B cell (primary cell): Measurements from ENCODE around the gene FDX1. TPM values are rescaled to one million over a fixed set of nuclear protein-coding genes. Genes with fewer than 3 reads are reported as not detected.

Source experiments
- ATAC-seq: fragments of 200-7000 bp; cut with Tn5 transposase; one replicate; pipeline ENCODE4 v1.10.0; 2021; ENCODE audit warnings: low read depth, mild to moderate bottlenecking, moderate number of reproducible peaks, moderate library complexity
- CTCF ChIA-PET: fragments of 350-600 bp; sonication (Branson Sonifier 250); formaldehyde crosslinking; loops from one replicate; lab custom pipeline; 2021; ENCODE audit warnings: antibody characterized with exemption, inconsistent platforms; lab: Charles Lee
- POLR2A ChIA-PET: fragments of 350-600 bp; sonication (Branson Sonifier 250); formaldehyde crosslinking; loops from one replicate; lab custom pipeline; 2021; ENCODE audit warnings: antibody characterized with exemption; lab: Charles Lee
- DNase-seq: peaks from one replicate; pipeline ENCODE4 v3.0.0; 2013
- H2AFZ ChIP-seq: 2 replicates; pipeline ENCODE4 v1.6.1; 2012; ENCODE audit warnings: mild to moderate bottlenecking, low read depth, low read length; ENCODE audit not compliant: insufficient read depth, poor library complexity, severe bottlenecking
- H3K27ac ChIP-seq, 2 donors: 1 replicate in 1 of 2; 2 replicates in 1 of 2; pipeline ENCODE4 v1.5.1; 2012 to 2013; ENCODE audit warnings: low read length in 2 of 2, mild to moderate bottlenecking in 2 of 2, moderate library complexity in 1 of 2
- H3K27me3 ChIP-seq, 4 experiments: fragments of 200-600 bp in 1 of 4; sonication (generic) in 1 of 4; replicated peaks in 1 of 4; 1 replicate in 2 of 4; 2 replicates in 2 of 4; pipeline versions ENCODE4 v1.6.1 to v1.7.0; 2013 to 2016; ENCODE audit warnings: low read length in 3 of 4, mild to moderate bottlenecking in 2 of 4, mixed read lengths in 1 of 4, moderate library complexity in 1 of 4; ENCODE audit not compliant: insufficient read depth in 4 of 4, control insufficient read depth in 3 of 4; ENCODE audit errors: control extremely low read depth in 1 of 4
- H3K36me3 ChIP-seq, 2 experiments: replicated peaks in 1 of 2; 1 replicate in 1 of 2; 2 replicates in 1 of 2; pipeline versions ENCODE4 v1.6.1 to v1.7.1; 2013; ENCODE audit warnings: low read length in 1 of 2; ENCODE audit not compliant: insufficient read depth in 2 of 2, control insufficient read depth in 1 of 2; ENCODE audit errors: control extremely low read depth in 1 of 2, extremely low read depth in 1 of 2
- H3K4me1 ChIP-seq, 2 donors: fragments of 200-600 bp in 1 of 2; sonication (generic) in 1 of 2; 1 replicate in 1 of 2; 2 replicates in 1 of 2; pipeline versions ENCODE4 v1.5.1 to v1.6.1; 2013 to 2017; ENCODE audit warnings: low read length in 2 of 2; ENCODE audit not compliant: control insufficient read depth in 2 of 2, insufficient read depth in 2 of 2
- H3K4me2 ChIP-seq: replicated peaks from 2 replicates; pipeline ENCODE3; 2012; ENCODE audit warnings: mild to moderate bottlenecking, low read depth, low read length; ENCODE audit not compliant: poor library complexity, severe bottlenecking
- H3K4me3 ChIP-seq, 5 experiments: fragments of 200-600 bp in 1 of 5; sonication (generic) in 1 of 5; 1 replicate in 3 of 5; 2 replicates in 2 of 5; pipeline versions ENCODE4 v1.5.1 to v1.7.0; 2011 to 2016; ENCODE audit warnings: low read length in 4 of 5, mild to moderate bottlenecking in 4 of 5, low read depth in 2 of 5, control low read depth in 1 of 5, moderate library complexity in 1 of 5; ENCODE audit not compliant: insufficient read depth in 1 of 5; ENCODE audit errors: control extremely low read depth in 1 of 5, extremely low read depth in 1 of 5
- H3K79me2 ChIP-seq: fragments of 200-600 bp; sonication (generic); one replicate; pipeline ENCODE4 v1.6.0; 2016; ENCODE audit warnings: low read length; ENCODE audit not compliant: control insufficient read depth, insufficient read depth
- H3K9ac ChIP-seq: fragments of 200-600 bp; sonication (generic); 2 replicates; pipeline ENCODE4 v1.6.1; 2017; ENCODE audit warnings: mild to moderate bottlenecking, low read length, moderate library complexity
- H3K9me3 ChIP-seq, 3 donors: one replicate each; pipeline versions ENCODE4 v1.6.1 to v1.7.1; 2013; ENCODE audit warnings: low read length in 2 of 3; ENCODE audit not compliant: control insufficient read depth in 2 of 3, insufficient read depth in 1 of 3; ENCODE audit errors: control extremely low read depth in 1 of 3
- H4K20me1 ChIP-seq: 2 replicates; pipeline ENCODE4 v1.6.0; 2012; ENCODE audit warnings: mild to moderate bottlenecking, low read length; ENCODE audit not compliant: insufficient read depth, control insufficient read depth, poor library complexity, severe bottlenecking
- H3K27ac Mint-ChIP-seq: one replicate; pipeline ENCODE4 v1.8.0; 2021; ENCODE audit warnings: mixed read lengths
- H3K27me3 Mint-ChIP-seq: one replicate; pipeline ENCODE4 v1.8.0; 2021; ENCODE audit warnings: mixed read lengths
- H3K4me1 Mint-ChIP-seq: one replicate; pipeline ENCODE4 v1.8.0; 2021; ENCODE audit warnings: mixed read lengths
- H3K4me3 Mint-ChIP-seq: one replicate; pipeline ENCODE4 v1.8.0; 2021; ENCODE audit warnings: mixed read lengths
- H3K9me3 Mint-ChIP-seq: one replicate; pipeline ENCODE4 v1.8.0; 2022; ENCODE audit warnings: mixed read lengths; ENCODE audit not compliant: insufficient read depth
- EZH2 ChIP-seq: IDR thresholded peaks from 2 replicates; pipeline ENCODE4 v1.6.1; 2012; ENCODE audit warnings: borderline replicate concordance, low read depth, mild to moderate bottlenecking, moderate library complexity, low read length; ENCODE audit not compliant: insufficient read depth, poor library complexity, severe bottlenecking
- WGBS: methylation state at CpG from one replicate; pipeline ENCODE4 v1.1.5; 2013; ENCODE audit warnings: missing lambda C conversion rate; ENCODE audit not compliant: insufficient coverage; 5-methylcytosine and 5-hydroxymethylcytosine counted together
- intact Hi-C: fragments of 100-400 bp; cut with micrococcal nuclease; formaldehyde crosslinking; loops from one replicate; pipeline ENCODE4 v1.10.0; 2022
- polyA plus RNA-seq: library from polyadenylated mRNA; depleted of rRNA; stranded (reverse); fragments of >200 nt; gene quantifications from 2 replicates; pipeline ENCODE4 v1.2.3, GENCODE V29; 2012
- total RNA-seq, 2 donors: library from RNA; stranded (reverse); fragments of 120-200 nt in 1 of 2; gene quantifications; 1 replicate in 1 of 2; 2 replicates in 1 of 2; pipeline versions ENCODE4 v1.2.3 to v1.2.4, GENCODE V29; 2013 to 2022
- TF ChIP-seq, protein P1 (sequence below): fragments of 200-600 bp; IDR thresholded peaks from one replicate; pipeline ENCODE4 v1.8.0; 2022; ENCODE audit warnings: antibody characterized with exemption, mild to moderate bottlenecking

The FDX1 gene
- total and polyA plus RNA-seq, 2 donors (not counting 1 experiment from before 2014, with no cell fraction given) = 3.5 to 11.2 TPM

DNA sequence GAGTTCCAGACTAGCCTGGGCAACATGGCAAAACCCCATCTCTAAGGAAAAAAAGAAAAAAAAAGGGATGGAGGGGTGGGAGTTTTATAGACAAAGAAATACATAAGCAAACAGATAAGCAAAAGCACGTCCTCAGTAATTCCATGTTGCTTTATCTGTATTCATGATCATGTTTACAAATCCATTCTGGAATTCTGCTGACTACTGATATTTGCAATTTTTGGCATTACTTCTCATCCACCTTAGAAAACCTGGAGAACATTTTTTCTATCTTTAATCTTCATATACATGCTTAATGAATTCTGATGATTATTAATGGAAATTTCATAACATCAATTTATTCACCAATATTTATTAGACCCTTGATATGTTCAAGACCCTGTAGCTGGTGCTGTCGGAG, 1.7 kb upstream of the FDX1 start:
- Histone ChIP-seq H3K9me3 (no peaks in the 10 kb centered on the region), H3K27ac (no peak overlapping the region), H3K79me2 (peaks cover 29% of the 10 kb centered on the region), H3K9ac (no peak overlapping the region), H3K27me3 (no peaks in the 10 kb centered on the region), H4K20me1 (peaks cover 15% of the 10 kb centered on the region), H3K4me1 (peaks cover 17 to 24% of the 10 kb centered on the region in 2 donors), H3K36me3 (no peaks in the 10 kb centered on the region), H2AFZ (no peak overlapping the region), H3K4me3 (no peak overlapping the region), H3K4me2 (no peak overlapping the region)
- TF ChIP-seq EZH2 = no peak
- TF ChIP-seq, protein P1, sequence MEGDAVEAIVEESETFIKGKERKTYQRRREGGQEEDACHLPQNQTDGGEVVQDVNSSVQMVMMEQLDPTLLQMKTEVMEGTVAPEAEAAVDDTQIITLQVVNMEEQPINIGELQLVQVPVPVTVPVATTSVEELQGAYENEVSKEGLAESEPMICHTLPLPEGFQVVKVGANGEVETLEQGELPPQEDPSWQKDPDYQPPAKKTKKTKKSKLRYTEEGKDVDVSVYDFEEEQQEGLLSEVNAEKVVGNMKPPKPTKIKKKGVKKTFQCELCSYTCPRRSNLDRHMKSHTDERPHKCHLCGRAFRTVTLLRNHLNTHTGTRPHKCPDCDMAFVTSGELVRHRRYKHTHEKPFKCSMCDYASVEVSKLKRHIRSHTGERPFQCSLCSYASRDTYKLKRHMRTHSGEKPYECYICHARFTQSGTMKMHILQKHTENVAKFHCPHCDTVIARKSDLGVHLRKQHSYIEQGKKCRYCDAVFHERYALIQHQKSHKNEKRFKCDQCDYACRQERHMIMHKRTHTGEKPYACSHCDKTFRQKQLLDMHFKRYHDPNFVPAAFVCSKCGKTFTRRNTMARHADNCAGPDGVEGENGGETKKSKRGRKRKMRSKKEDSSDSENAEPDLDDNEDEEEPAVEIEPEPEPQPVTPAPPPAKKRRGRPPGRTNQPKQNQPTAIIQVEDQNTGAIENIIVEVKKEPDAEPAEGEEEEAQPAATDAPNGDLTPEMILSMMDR = no peak
- intact Hi-C loops = loop anchor here (2.0 kb wide), 1 partner anchor 951 kb away; the partner anchor contains the start of gene POU2AF1
- ChIA-PET CTCF (interaction anchor here (0.9 to 3.8 kb wide), 3 partner anchors 51 to 227 kb away, joined by 3 to 15 read pairs (median 4); no protein-coding TSS in a partner anchor), POLR2A (no interaction called here)
- Mint-ChIP-seq H3K27me3 (no peaks in the 10 kb centered on the region), H3K9me3 (no peaks in the 10 kb centered on the region), H3K27ac (no peak overlapping the region), H3K4me3 (no peak overlapping the region), H3K4me1 (peaks cover 28% of the 10 kb centered on the region)
- no peak for ATAC-seq
- no peak for DNase-seq
- WGBS = no CpG with 5 or more reads among the region's 2 CpGs

DNA sequence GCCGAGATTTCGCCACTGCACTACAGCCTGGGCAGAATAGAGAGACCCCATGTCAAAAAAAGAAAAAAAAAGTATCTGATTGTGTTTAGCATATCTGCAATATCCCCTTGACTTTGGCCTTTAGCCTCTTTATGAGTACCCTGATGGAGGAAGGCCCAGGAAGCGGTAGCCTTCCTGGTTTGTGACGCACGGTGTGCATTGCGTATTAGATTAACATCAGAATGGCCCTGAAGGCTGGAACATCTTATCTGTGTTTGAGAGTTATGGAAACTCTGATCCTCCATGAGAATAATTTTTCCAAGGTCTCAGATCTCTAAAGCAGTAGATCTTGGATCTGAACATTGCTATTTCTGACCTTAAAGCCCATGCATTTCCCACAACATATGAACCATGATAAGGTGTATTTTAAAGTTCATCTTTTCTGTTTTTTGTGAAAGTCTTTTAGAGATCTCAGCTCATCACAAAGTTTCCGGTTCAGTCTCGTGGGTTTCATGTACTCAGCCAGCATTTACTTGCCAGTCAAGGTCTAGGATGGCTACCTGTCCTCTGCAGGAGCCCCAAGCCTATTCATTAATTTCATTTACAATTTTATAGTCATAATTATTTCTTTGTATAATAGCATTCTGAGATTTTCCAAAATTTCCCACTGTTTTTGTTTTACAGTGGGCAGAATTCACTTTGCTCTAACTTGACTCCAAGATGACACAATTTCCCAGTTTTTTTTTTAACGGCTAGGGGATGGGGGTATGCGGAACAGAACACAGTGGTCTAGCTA, 605 bp upstream of the FDX1 start:
- TF ChIP-seq, protein P1 = no peak
- no peak for TF ChIP-seq EZH2
- H2AFZ ChIP-seq = peak overlapping the region; percentile 91
- H3K4me3 Mint-ChIP-seq = peak overlapping the region; percentile 81
- DNase-seq (peak; percentile 20), ATAC-seq (no peak)
- H3K4me1 ChIP-seq = peaks cover 22 to 28% of the 10 kb centered on the region in 2 donors
- H3K4me2 ChIP-seq = peak overlapping the region; percentile 97
- H3K9me3 ChIP-seq = no peaks in the 10 kb centered on the region
- no peaks in the 10 kb centered on the region for H3K36me3 ChIP-seq
- WGBS = 75% methylated on average over 4 of the region's 10 CpGs
- CTCF ChIA-PET = interaction anchor here (0.6 to 9.8 kb wide), 10 partner anchors 12 to 1175 kb away, joined by 3 to 172 read pairs (median 4); partner anchors contain the start of gene RDX
- no peaks in the 10 kb centered on the region for H3K27me3 Mint-ChIP-seq
- peaks cover 40% of the 10 kb centered on the region for H3K79me2 ChIP-seq
- H3K9ac ChIP-seq = peak overlapping the region; percentile 92
- H3K4me1 Mint-ChIP-seq = peaks cover 36% of the 10 kb centered on the region
- no peaks in the 10 kb centered on the region for H3K27me3 ChIP-seq
- intact Hi-C loops = loop anchor here (2.0 kb wide), 1 partner anchor 950 kb away; the partner anchor contains the start of gene POU2AF1
- peak overlapping the region; percentile 38 to 91 (median 80) for H3K4me3 ChIP-seq
- POLR2A ChIA-PET = interaction anchor here (0.5 to 0.9 kb wide), 3 partner anchors 834 to 989 kb away, joined by 3 to 5 read pairs (median 3); no protein-coding TSS in a partner anchor
- peak overlapping the region; percentile 88 for H3K27ac Mint-ChIP-seq
- H3K9me3 Mint-ChIP-seq = no peaks in the 10 kb centered on the region
- H3K27ac ChIP-seq = peak overlapping the region in 1 of 2 donors; percentile 81
- H4K20me1 ChIP-seq = peaks cover 24% of the 10 kb centered on the region
